Testis (tissue), 2 donors: ENCODE data around the gene KRTAP10-5.

Experiments used
- CTCF ChIP-seq, 3 experiments: fragments of 450-650 bp in 2 of 3; fragments of 200-600 bp in 1 of 3; sonication (generic) in 1 of 3; IDR thresholded peaks; one replicate each; pipeline ENCODE4 v1.5.1; 2016 to 2019; ENCODE audit warnings: antibody characterized with exemption in 3 of 3, mild to moderate bottlenecking in 2 of 3, moderate library complexity in 1 of 3
- POLR2A ChIP-seq: fragments of 450-650 bp; IDR thresholded peaks from one replicate; pipeline ENCODE4 v1.6.1; 2017; ENCODE audit warnings: antibody characterized with exemption, mild to moderate bottlenecking, moderate library complexity

- TF ChIP-seq CTCF (IDR thresholded peaks at IDR 0.05): no peak
- TF ChIP-seq POLR2A: no peak
These were observed 34.6 kb upstream of the KRTAP10-5 start for GRCh38 chr21:44614961-44615391.
